Measurements from ENCODE around the gene PCDH7. TPM values are rescaled to one million over a fixed set of nuclear protein-coding genes. Genes with fewer than 3 reads are reported as not detected.
A peak's percentile ranks its signal among the peaks of the same experiment; 100 is the strongest.

Gene PCDH7
- 10 to 100 TPM in 1 of 2 donors, 1 to 10 TPM in 1; 9.4 to 57.6 TPM for total RNA-seq
- 1 to 10 TPM in 1 of 2 donors, under 1 TPM in 1; 0.75 to 1.3 TPM for polyA plus RNA-seq
- long read RNA-seq, donor 1, full-length matches to known transcripts, result 12 of 18 reads
- long read RNA-seq, donor 1, partial matches to known transcripts, result 6 of 18 reads
- long read RNA-seq, donor 1, other reads (novel, unspliced or antisense), result 0 of 18 reads
- long read RNA-seq, donor 2, full-length matches to known transcripts, result 8 of 8 reads
- long read RNA-seq, donor 2, partial matches to known transcripts, result 0 of 8 reads
- long read RNA-seq, donor 2, other reads (novel, unspliced or antisense), result 0 of 8 reads
- long read RNA-seq, donor 3, full-length matches to known transcripts, result 6 of 6 reads
- long read RNA-seq, donor 3, partial matches to known transcripts, result 0 of 6 reads
- long read RNA-seq, donor 3, other reads (novel, unspliced or antisense), result 0 of 6 reads
- long read RNA-seq, donor 4, full-length matches to known transcripts, result 20 of 27 reads
- long read RNA-seq, donor 4, partial matches to known transcripts, result 7 of 27 reads
- long read RNA-seq, donor 4, other reads (novel, unspliced or antisense), result 0 of 27 reads
- long read RNA-seq, donor 5, full-length matches to known transcripts, result 9 of 18 reads
- long read RNA-seq, donor 5, partial matches to known transcripts, result 9 of 18 reads
- long read RNA-seq, donor 5, other reads (novel, unspliced or antisense), result 0 of 18 reads

- H3K4me3 ChIP-seq, result peak within 1 kb of the TSS; percentile 32
- DNase-seq (peak; percentile 77 to 92 (median 89)), ATAC-seq (ENCODE audit: insufficient read depth, low FRiP score) (no peak)
- peaks cover 0 to 15% (median 0%) of the 10 kb centered on the region in 4 donors for H3K9me3 ChIP-seq (ENCODE audit: control insufficient read depth in 4 of 4, insufficient read depth in 3 of 4, low read length in 3 of 4)
- H3K36me3 ChIP-seq (ENCODE audit: control insufficient read depth in 4 of 4, insufficient read depth in 4 of 4, low read length in 4 of 4), result peaks cover 0 to 23% (median 0%) of the 10 kb centered on the region in 4 donors
- TF ChIP-seq CTCF (IDR thresholded peaks at IDR 0.05; ENCODE audit: control extremely low read depth, extremely low read depth), result no peak
- H3K27ac ChIP-seq (ENCODE audit: low read depth in 1 of 2, low read length in 1 of 2), result peak within 1 kb of the TSS; percentile 37 to 78
- peaks cover 0 to 19% (median 3%) of the 10 kb centered on the region in 5 donors for H3K4me1 ChIP-seq (ENCODE audit: control insufficient read depth in 5 of 5, insufficient read depth in 5 of 5, low read length in 5 of 5)
- H3K27me3 ChIP-seq (ENCODE audit: control insufficient read depth in 3 of 3, insufficient read depth in 3 of 3, low read length in 2 of 3), result peaks cover 0 to 11% (median 0%) of the 10 kb centered on the region in 3 donors
- H3K9ac ChIP-seq (ENCODE audit: insufficient read depth in 1 of 2, low read length in 2 of 2), result peak within 1 kb of the TSS; percentile 1 to 81
- WGBS, 2 donors, result 0 to 1% methylated on average over 44 of the region's 44 CpGs
Measured at GRCh38 chr4:30720021-30720660, at the start of gene PCDH7. Gene PCDH7 (plus strand): TSS chr4:30720369. CDS start chr4:30721423, 1,054 bp downstream.

- ATAC-seq (ENCODE audit: insufficient read depth, low FRiP score) (no peak), DNase-seq (no peak)
- 94 to 95% methylated on average over 3 of the region's 3 CpGs for WGBS, 2 donors
- no peaks in the 10 kb centered on the region for H3K9me3 ChIP-seq (ENCODE audit: control insufficient read depth in 4 of 4, insufficient read depth in 3 of 4, low read length in 3 of 4)
- peaks cover 0 to 4% (median 0%) of the 10 kb centered on the region in 5 donors for H3K4me1 ChIP-seq (ENCODE audit: control insufficient read depth in 5 of 5, insufficient read depth in 5 of 5, low read length in 5 of 5)
- no peaks in the 10 kb centered on the region for H3K36me3 ChIP-seq (ENCODE audit: control insufficient read depth in 4 of 4, insufficient read depth in 4 of 4, low read length in 4 of 4)
- H3K9ac ChIP-seq (ENCODE audit: insufficient read depth in 1 of 2, low read length in 2 of 2), result no peak overlapping the region
- no peak overlapping the region for H3K27ac ChIP-seq (ENCODE audit: low read depth in 1 of 2, low read length in 1 of 2)
- TF ChIP-seq CTCF (IDR thresholded peaks at IDR 0.05; ENCODE audit: control extremely low read depth, extremely low read depth), result no peak
- no peaks in the 10 kb centered on the region for H3K27me3 ChIP-seq (ENCODE audit: control insufficient read depth in 3 of 3, insufficient read depth in 3 of 3, low read length in 2 of 3)
- H3K4me3 ChIP-seq, result no peak overlapping the region
Measured at GRCh38 chr4:30671926-30672448, 48.2 kb upstream of the PCDH7 start.

GRCh38 chr4:30696191-30696590 is 24.0 kb upstream of the PCDH7 start:
- no peak for TF ChIP-seq CTCF (IDR thresholded peaks at IDR 0.05; ENCODE audit: control extremely low read depth, extremely low read depth)
- Histone ChIP-seq H3K4me3 (no peak overlapping the region), H3K9ac (ENCODE audit: insufficient read depth in 1 of 2, low read length in 2 of 2) (no peak overlapping the region), H3K36me3 (ENCODE audit: control insufficient read depth in 4 of 4, insufficient read depth in 4 of 4, low read length in 4 of 4) (no peaks in the 10 kb centered on the region), H3K27ac (ENCODE audit: low read depth in 1 of 2, low read length in 1 of 2) (no peak overlapping the region), H3K9me3 (ENCODE audit: control insufficient read depth in 4 of 4, insufficient read depth in 3 of 4, low read length in 3 of 4) (no peaks in the 10 kb centered on the region), H3K4me1 (ENCODE audit: control insufficient read depth in 5 of 5, insufficient read depth in 5 of 5, low read length in 5 of 5) (no peaks in the 10 kb centered on the region), H3K27me3 (ENCODE audit: control insufficient read depth in 3 of 3, insufficient read depth in 3 of 3, low read length in 2 of 3) (no peaks in the 10 kb centered on the region)
- ATAC-seq (ENCODE audit: insufficient read depth, low FRiP score), result no peak
- DNase-seq, result no peak
